KOPT-K1 (cell line): Measurements from ENCODE around the gene RGPD6.
"Not testable (repeated sequence)": the region's sequence is repeated elsewhere in the genome, so short reads cannot be mapped to it uniquely, and the experiment has no call there.

Experiments used
- H3K27ac ChIP-seq: fragments of 200-600 bp; sonication (generic); 2 replicates; pipeline ENCODE4 v1.5.1; 2016; ENCODE audit warnings: antibody characterized with exemption, mild to moderate bottlenecking, low read depth, low read length; ENCODE audit not compliant: poor library complexity, severe bottlenecking
- H3K36me3 ChIP-seq: fragments of 200-600 bp; sonication (generic); 2 replicates; pipeline ENCODE4 v1.5.1; 2017; ENCODE audit warnings: antibody characterized with exemption, mild to moderate bottlenecking, low read length, moderate library complexity; ENCODE audit not compliant: insufficient read depth
- H3K9me3 ChIP-seq: fragments of 200-600 bp; sonication (generic); 2 replicates; pipeline ENCODE4 v1.5.1; 2017; ENCODE audit warnings: antibody characterized with exemption, low read length, mild to moderate bottlenecking; ENCODE audit not compliant: insufficient read depth, poor library complexity, severe bottlenecking

Gene RGPD6

GRCh38 chr2:110576763-110577416 lies at the start of gene RGPD6:
Gene RGPD6 (minus strand): TSS chr2:110577222. CDS start chr2:110577024, 198 bp downstream.
- not testable (repeated sequence) for H3K27ac ChIP-seq, H3K9me3 ChIP-seq, H3K36me3 ChIP-seq

- H3K27ac ChIP-seq: not testable (repeated sequence)
Measured at GRCh38 chr2:110619326-110619939, 42.4 kb upstream of the RGPD6 start.

GRCh38 chr2:110613927-110614326 lies 36.9 kb upstream of the RGPD6 start:
- H3K27ac ChIP-seq, H3K9me3 ChIP-seq, H3K36me3 ChIP-seq: not testable (repeated sequence)

More at GRCh38 chr2:110619326-110619939, 42.4 kb upstream of the RGPD6 start:
- H3K36me3 ChIP-seq, H3K9me3 ChIP-seq: not testable (repeated sequence)

- H3K27ac ChIP-seq, H3K36me3 ChIP-seq, H3K9me3 ChIP-seq: not testable (repeated sequence)
Measured at GRCh38 chr2:110610613-110611250, 33.7 kb upstream of the RGPD6 start.

GRCh38 chr2:110609843-110610612 lies 33.0 kb upstream of the RGPD6 start:
- not testable (repeated sequence) for H3K9me3 ChIP-seq, H3K27ac ChIP-seq, H3K36me3 ChIP-seq

GRCh38 chr2:110608788-110609502 lies 31.9 kb upstream of the RGPD6 start:
- not testable (repeated sequence) for H3K9me3 ChIP-seq, H3K27ac ChIP-seq, H3K36me3 ChIP-seq

- H3K9me3 ChIP-seq, H3K27ac ChIP-seq, H3K36me3 ChIP-seq: not testable (repeated sequence)
Measured at GRCh38 chr2:110605057-110605456, 28.0 kb upstream of the RGPD6 start.

GRCh38 chr2:110603917-110604591 lies 27.0 kb upstream of the RGPD6 start:
- H3K36me3 ChIP-seq, H3K9me3 ChIP-seq, H3K27ac ChIP-seq: not testable (repeated sequence)

GRCh38 chr2:110602139-110602538 lies 25.1 kb upstream of the RGPD6 start:
- not testable (repeated sequence) for H3K36me3 ChIP-seq, H3K9me3 ChIP-seq

GRCh38 chr2:110591973-110592372 lies 15.0 kb upstream of the RGPD6 start:
- not testable (repeated sequence) for H3K27ac ChIP-seq, H3K36me3 ChIP-seq, H3K9me3 ChIP-seq

More at GRCh38 chr2:110602139-110602538, 25.1 kb upstream of the RGPD6 start:
- H3K27ac ChIP-seq: not testable (repeated sequence)

GRCh38 chr2:110589677-110590330 lies 12.8 kb upstream of the RGPD6 start:
- not testable (repeated sequence) for H3K36me3 ChIP-seq, H3K27ac ChIP-seq, H3K9me3 ChIP-seq

- H3K27ac ChIP-seq, H3K36me3 ChIP-seq, H3K9me3 ChIP-seq: not testable (repeated sequence)
Measured at GRCh38 chr2:110588520-110588919, 11.5 kb upstream of the RGPD6 start.

- not testable (repeated sequence) for H3K9me3 ChIP-seq, H3K36me3 ChIP-seq, H3K27ac ChIP-seq
Measured at GRCh38 chr2:110579216-110579965, 2.4 kb upstream of the RGPD6 start.
